Measurements from ENCODE around the gene TBC1D1.

The TBC1D1 gene

GRCh38 chr4:37990731-37991245 lies 99.9 kb downstream of the TBC1D1 start:
- no peak for DNase-seq (ENCODE audit: low read depth)

DNA sequence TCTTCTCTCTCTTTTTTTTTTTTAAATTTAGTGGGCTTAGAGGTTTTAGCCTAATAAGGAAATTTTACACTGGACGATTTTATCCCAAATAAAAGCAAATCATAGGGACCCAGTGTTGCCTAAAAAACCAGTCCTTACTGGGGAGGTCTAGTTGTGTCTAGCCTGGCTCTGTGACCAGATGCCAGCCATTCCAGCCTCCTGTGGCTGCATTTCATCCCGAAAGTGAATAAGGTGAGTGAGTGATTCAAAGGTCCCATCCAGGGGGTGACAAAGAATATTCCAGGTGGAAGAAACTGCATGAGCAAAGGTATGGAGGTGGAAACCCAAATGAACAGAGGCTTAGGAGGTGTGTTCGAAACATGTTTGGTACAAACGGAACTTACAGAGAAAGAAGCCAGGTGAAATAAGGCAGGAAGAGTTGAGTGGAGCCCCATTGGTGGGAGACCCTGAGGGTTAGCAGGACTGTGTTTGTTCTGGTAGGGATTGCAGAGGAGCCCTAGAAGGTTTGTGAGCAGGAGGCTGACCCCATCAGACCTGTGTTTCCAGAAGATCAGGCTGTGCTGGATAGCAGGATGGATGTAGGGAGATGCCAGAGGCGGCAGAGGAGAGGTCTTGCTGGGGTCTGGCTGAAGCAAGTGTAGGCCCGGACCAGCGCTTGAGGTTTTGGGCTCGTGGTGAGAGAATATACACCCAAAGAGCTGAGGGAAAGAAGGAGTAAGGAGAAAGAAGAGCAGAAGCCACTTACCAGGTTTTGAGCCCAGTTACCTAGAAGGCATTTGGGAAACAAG lies 100.9 kb downstream of the TBC1D1 start:
- no peak for DNase-seq (ENCODE audit: low read depth)

DNA sequence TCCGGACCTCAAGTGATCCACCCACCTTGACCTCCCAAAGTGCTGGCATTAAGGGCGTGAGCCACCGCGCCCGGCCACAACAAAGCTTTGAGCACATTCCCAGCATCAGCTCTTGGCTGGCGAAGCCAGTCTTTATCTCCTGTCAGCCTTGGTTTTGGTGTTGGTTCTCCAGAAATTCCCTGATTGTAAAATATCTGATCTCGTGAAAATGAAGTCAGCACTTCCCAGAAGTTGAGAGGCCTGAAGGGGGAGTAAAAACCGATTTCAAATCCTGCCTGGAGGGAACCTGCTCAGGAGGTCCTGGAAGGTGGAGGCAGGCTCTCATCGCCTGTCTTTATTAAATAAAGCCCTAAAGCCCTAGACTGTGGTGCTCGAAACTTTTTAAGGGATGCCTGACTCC lies 102.9 kb downstream of the TBC1D1 start:
- no peak for DNase-seq (ENCODE audit: low read depth)

- DNase-seq (ENCODE audit: low read depth) = no peak
Measured at GRCh38 chr4:37994569-37994968, 103.7 kb downstream of the TBC1D1 start.

GRCh38 chr4:37995299-37995821 lies 104.5 kb downstream of the TBC1D1 start:
- DNase-seq (ENCODE audit: low read depth) = no peak

GRCh38 chr4:37995981-37996775 lies 105.3 kb downstream of the TBC1D1 start:
- no peak for DNase-seq (ENCODE audit: low read depth)

DNA sequence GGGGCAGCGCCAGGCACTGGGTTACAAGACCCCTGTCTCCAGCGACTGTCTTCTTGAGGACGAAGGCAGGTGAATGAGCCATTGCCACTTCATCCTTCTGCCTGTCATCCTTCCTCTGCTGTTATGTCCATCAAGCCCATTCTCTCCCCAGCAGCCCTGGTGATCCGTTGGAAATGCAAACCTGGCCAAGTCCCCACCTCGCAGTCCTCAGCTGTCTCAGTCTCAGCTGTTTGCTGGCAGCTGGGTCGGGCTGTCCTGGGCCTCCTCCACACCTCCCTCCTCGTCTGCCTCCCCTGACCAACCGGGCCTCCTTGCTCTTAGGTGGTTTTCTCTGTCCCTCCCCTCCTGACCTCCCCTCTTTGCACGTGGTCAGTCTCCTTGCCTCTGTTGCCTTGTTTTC lies 107.3 kb downstream of the TBC1D1 start:
- no peak for DNase-seq (ENCODE audit: low read depth)

DNA sequence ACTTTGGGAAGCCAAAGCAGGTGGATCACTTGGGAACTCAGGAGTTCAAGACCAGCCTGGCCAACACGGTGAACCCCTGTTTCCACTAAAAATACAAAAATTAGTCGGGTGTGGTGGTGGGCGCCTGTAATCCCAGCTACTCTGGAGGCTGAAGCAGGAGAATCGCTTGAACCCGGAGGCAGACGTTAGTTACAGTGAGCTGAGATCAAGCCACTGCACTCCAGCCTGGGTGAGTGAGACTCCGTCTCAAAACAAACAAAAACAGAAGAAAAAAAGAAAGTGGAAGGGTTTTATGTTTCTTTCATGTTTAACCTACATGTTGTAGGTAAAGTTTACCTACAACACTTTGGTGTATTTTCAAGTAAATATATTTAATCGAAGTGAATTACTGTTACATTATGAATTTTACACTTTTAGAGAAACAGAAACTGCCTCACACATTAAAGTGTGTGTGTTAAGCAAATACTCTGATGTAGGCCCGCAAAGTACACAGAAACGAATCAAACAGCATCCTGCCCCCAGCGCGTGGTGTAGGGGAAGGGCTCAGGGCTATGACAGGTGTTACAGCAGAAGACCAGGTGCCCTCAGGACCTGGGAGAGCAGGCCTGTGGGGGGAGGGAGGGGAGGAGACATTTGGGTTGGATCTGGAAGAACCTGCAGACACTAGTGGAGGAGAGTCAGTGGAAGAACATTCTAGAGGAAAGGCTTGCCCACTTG lies 108.3 kb downstream of the TBC1D1 start:
- DNase-seq (ENCODE audit: low read depth) = no peak

DNA sequence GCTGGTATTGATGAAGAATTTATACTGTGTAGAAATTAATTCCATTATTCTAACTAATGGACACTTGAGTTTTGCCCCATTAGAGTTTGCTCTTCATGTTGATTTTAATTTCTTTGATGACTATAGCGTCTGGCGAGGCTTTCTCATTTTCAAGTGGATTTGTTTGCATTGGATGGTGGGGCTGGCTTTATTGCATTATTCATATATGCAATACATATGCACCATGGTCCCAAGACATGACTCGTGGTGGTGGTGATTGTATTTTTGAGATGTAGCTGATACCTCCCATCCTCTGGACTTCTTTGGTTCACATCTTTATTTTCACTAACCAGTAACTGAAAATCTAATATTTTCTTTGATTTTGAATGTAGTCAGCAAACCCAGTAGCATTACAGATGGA lies 109.1 kb downstream of the TBC1D1 start:
- no peak for DNase-seq (ENCODE audit: low read depth)

- no peak for DNase-seq (ENCODE audit: low read depth)
Measured at GRCh38 chr4:38001927-38002326, 111.0 kb downstream of the TBC1D1 start.

- no peak for DNase-seq (ENCODE audit: low read depth)
Measured at GRCh38 chr4:38002451-38003071, 111.7 kb downstream of the TBC1D1 start.

DNA sequence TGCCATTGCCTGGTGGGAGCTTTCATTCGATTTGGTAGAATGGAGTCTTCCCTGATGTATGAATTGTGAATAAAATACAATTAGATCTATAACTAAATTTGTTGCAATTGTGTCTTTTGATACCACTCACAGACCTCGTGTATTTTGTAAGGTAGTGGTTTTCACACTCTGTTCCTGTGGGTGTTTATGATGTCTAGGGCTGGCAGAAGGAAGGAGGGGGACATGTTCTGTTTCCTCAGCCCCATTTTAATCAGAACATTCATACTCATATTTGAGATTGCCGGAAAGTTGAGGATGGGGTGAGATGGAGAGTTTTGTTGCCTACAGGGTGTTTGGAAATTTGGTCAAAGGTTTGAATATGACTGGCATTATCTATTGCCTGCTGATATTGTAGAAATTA lies 112.2 kb downstream of the TBC1D1 start:
- no peak for DNase-seq (ENCODE audit: low read depth)

- DNase-seq (ENCODE audit: low read depth) = no peak
Measured at GRCh38 chr4:38003628-38004027, 112.7 kb downstream of the TBC1D1 start.

- no peak for DNase-seq (ENCODE audit: low read depth)
Measured at GRCh38 chr4:38004062-38004461, 113.2 kb downstream of the TBC1D1 start.

DNA sequence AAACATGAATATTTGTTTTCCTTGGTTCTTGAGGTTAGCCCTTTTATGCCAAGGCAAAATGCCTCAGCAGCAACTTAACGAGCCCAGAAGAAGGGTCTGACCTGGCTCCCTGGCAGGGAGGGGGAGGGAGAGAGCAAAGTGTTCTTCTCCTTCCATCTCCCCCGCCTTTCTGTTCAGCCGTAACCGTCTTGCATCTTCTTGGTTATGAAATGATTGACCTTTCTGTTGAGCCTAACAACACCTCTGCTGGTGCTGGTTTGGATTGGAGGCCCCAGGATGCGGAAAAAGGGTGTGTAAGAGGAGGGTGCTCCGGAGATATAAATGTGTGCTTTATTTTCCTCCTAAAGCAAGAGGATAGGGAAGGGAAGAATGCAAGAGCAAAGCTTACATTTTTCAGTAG lies 114.0 kb downstream of the TBC1D1 start:
- DNase-seq (ENCODE audit: low read depth) = no peak

DNA sequence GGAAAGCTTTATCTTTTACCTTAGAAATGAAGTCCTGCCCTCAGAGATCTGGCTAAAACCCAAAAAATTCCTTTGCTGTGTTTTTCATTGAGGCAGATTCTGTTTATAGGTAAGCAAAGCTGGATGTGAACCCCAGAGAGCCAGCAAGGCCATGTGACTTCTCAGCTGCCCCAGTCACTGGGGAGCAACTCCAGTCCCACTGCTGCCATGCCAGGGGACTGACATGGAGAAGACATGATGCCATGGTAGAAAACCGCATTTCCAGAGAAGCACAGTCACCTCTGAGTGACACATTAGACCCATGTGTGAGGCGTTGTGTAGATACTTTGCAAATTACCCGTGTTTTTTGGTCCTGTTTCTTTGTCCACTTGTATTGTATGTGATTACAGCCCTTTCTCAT lies 114.8 kb downstream of the TBC1D1 start:
- no peak for DNase-seq (ENCODE audit: low read depth)

- DNase-seq (ENCODE audit: low read depth) = no peak
Measured at GRCh38 chr4:38007645-38008044, 116.8 kb downstream of the TBC1D1 start.

GRCh38 chr4:38008571-38009021 lies 117.7 kb downstream of the TBC1D1 start:
- DNase-seq (ENCODE audit: low read depth) = no peak

- no peak for DNase-seq (ENCODE audit: low read depth)
Measured at GRCh38 chr4:38009421-38009820, 118.5 kb downstream of the TBC1D1 start.

GRCh38 chr4:38009949-38010348 lies 119.1 kb downstream of the TBC1D1 start:
- no peak for DNase-seq (ENCODE audit: low read depth)

DNA sequence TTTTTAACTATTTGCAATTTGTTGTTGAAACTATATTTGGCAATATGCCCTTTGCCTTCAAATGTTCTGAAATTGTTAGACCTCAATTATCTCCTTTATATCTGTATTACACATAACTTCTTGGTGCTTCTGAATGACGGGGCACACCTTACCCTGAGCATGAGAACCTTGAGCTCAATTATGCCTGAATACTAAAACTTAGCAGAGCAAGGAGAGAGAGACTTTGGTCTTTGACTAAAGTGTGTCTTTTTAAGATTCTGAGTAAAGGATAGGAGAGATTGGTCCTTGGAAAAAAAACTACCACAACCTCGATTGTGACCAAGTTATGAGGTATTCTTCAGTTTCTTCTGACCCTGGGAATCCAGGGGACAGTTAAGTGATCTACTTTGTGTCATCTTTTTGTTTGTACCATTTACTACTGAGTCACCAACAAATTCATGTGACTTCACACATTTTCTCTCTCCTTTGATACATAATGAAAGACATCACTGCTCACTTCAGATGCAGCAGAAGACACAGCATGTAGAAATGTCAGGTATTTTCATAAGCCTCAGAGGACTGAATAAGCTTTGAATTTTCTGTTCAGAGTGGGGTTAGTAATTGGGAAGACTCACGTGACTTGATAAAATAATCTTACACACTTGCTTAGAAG lies 120.8 kb downstream of the TBC1D1 start:
- DNase-seq (ENCODE audit: low read depth) = no peak
